ENCODE data around the gene GHRH. TPM values are rescaled to one million over a fixed set of nuclear protein-coding genes. Genes with fewer than 3 reads are reported as not detected.

The GHRH gene
- total and polyA plus RNA-seq, 2 of the 4 experiments (the other 2 are of a cell fraction), result not detected

- ATAC-seq (ENCODE audit: low read depth), result no peak
- Histone ChIP-seq H3K18ac (ENCODE audit: low read depth, low read length) (no peak overlapping the region), H4K5ac (ENCODE audit: low read depth, low read length) (no peak overlapping the region), H2AFZ (replicated peaks; ENCODE audit: low read length, poor library complexity) (no peak overlapping the region), H2AK5ac (ENCODE audit: low read depth, low read length) (no peak overlapping the region), H2BK5ac (ENCODE audit: low read depth, low read length, poor library complexity, severe bottlenecking) (no peak overlapping the region), H3K9me1 (ENCODE audit: insufficient read depth, low read length) (peaks cover 2% of the 10 kb centered on the region; the same call in 1 of the 2 replicates), H3K56ac (ENCODE audit: extremely low read depth, insufficient read depth, low read length) (no peak overlapping the region), H4K20me1 (ENCODE audit: insufficient read depth, low read length) (no peaks in the 10 kb centered on the region), H2BK120ac (ENCODE audit: low read depth, low read length) (no peak overlapping the region), H3K4me1 (ENCODE audit: control insufficient read depth, insufficient read depth, low read length) (peaks cover 2% of the 10 kb centered on the region; the same call in 1 of the 2 replicates), H2BK15ac (ENCODE audit: low read depth, low read length) (no peak overlapping the region), H3K4me3 (ENCODE audit: insufficient read depth, low read depth, low read length) (no peak overlapping the region), H3K9me3 (ENCODE audit: control insufficient read depth, insufficient read depth, low read length) (no peaks in the 10 kb centered on the region), H3K27me3 (ENCODE audit: control insufficient read depth, insufficient read depth, low read length) (no peaks in the 10 kb centered on the region), H2BK20ac (ENCODE audit: low read depth, low read length) (no peak overlapping the region), H3K79me1 (ENCODE audit: low read depth in 1 of 2, low read length in 2 of 2) (peaks cover 13 to 19% of the 10 kb centered on the region in 2 experiments), H3K27ac (ENCODE audit: insufficient read depth, low read length) (no peak overlapping the region), H4K8ac (ENCODE audit: low read depth in 2 of 2, low read length in 2 of 2) (no peak overlapping the region), H3K36me3 (ENCODE audit: control insufficient read depth, insufficient read depth, low read length) (peaks cover 47% of the 10 kb centered on the region), H3K23ac (ENCODE audit: low read depth, low read length) (no peak overlapping the region), H3K4me2 (ENCODE audit: low read depth, low read length) (no peak overlapping the region), H3K9ac (ENCODE audit: low read depth, low read length) (no peak overlapping the region), H4K91ac (ENCODE audit: insufficient read depth, low read depth, low read length) (no peak overlapping the region), H2AK9ac (replicated peaks; ENCODE audit: low read depth, low read length, poor library complexity) (no peak overlapping the region), H3K4ac (ENCODE audit: low read depth, low read length) (no peak overlapping the region), H3K14ac (replicated peaks; ENCODE audit: low read depth, low read length) (no peak overlapping the region)
- DNase-seq, result no peak
- TF ChIP-seq NFE2L2 (IDR thresholded peaks at IDR 0.05; ENCODE audit: low read depth, low read length) (no peak), USF2 (IDR thresholded peaks at IDR 0.05; ENCODE audit: low read depth, low read length) (no peak), POLR2A (IDR thresholded peaks at IDR 0.05; ENCODE audit: low read depth, low read length) (no peak), MXI1 (IDR thresholded peaks at IDR 0.05; ENCODE audit: borderline replicate concordance, low read depth, low read length) (no peak), FOS (IDR thresholded peaks at IDR 0.05; ENCODE audit: low read depth, low read length) (no peak), ELK1 (IDR thresholded peaks at IDR 0.05; ENCODE audit: borderline replicate concordance, low read depth, low read length) (no peak), MAZ (IDR thresholded peaks at IDR 0.05; ENCODE audit: borderline replicate concordance, low read depth, low read length) (no peak), BHLHE40 (IDR thresholded peaks at IDR 0.05; ENCODE audit: low read depth, low read length) (no peak), SMC3 (IDR thresholded peaks at IDR 0.05; ENCODE audit: low read depth, low read length) (no peak), CHD1 (IDR thresholded peaks at IDR 0.05; ENCODE audit: low read depth, low read length) (no peak), RFX5 (IDR thresholded peaks at IDR 0.05; ENCODE audit: low read depth, low read length) (no peak), MAFK (IDR thresholded peaks at IDR 0.05; ENCODE audit: low read depth, low read length) (no peak), RCOR1 (IDR thresholded peaks at IDR 0.05; ENCODE audit: insufficient replicate concordance, low read length) (no peak)
- TF ChIP-seq, protein P1, sequence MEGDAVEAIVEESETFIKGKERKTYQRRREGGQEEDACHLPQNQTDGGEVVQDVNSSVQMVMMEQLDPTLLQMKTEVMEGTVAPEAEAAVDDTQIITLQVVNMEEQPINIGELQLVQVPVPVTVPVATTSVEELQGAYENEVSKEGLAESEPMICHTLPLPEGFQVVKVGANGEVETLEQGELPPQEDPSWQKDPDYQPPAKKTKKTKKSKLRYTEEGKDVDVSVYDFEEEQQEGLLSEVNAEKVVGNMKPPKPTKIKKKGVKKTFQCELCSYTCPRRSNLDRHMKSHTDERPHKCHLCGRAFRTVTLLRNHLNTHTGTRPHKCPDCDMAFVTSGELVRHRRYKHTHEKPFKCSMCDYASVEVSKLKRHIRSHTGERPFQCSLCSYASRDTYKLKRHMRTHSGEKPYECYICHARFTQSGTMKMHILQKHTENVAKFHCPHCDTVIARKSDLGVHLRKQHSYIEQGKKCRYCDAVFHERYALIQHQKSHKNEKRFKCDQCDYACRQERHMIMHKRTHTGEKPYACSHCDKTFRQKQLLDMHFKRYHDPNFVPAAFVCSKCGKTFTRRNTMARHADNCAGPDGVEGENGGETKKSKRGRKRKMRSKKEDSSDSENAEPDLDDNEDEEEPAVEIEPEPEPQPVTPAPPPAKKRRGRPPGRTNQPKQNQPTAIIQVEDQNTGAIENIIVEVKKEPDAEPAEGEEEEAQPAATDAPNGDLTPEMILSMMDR (conservative IDR thresholded peaks at IDR 0.05; ENCODE audit: low read depth, low read length), result no peak
- ChIA-PET POLR2A (ENCODE audit: unreplicated experiment) (no interaction called here), CTCF (no interaction called here)
- dilution Hi-C loops (cut with HindIII; ENCODE audit: low sequenced_read_pairs, unreplicated experiment) (no loop called here), in situ Hi-C loops (cut with MboI; ENCODE audit: low sequenced_read_pairs) (no loop called here), intact Hi-C loops (cut with micrococcal nuclease) (no loop called here)
- BruUV-seq (replicated peaks), result no TSS peak
- WGBS, 2 experiments (ENCODE audit: extremely low coverage in 2 of 2, insufficient read length in 1 of 2), result no CpG with 5 or more reads among the region's 5 CpGs
Observed at GRCh38 chr20:37225146-37225545, 36.5 kb downstream of the GHRH start.

All from IMR-90 (cell line).